ENCODE results near the gene CAMK2G. TPM values are rescaled to one million over a fixed set of nuclear protein-coding genes. Genes with fewer than 3 reads are reported as not detected.

The CAMK2G gene
- total and polyA plus RNA-seq, 7 donors = 14.4 to 221 (median 153) TPM

DNA sequence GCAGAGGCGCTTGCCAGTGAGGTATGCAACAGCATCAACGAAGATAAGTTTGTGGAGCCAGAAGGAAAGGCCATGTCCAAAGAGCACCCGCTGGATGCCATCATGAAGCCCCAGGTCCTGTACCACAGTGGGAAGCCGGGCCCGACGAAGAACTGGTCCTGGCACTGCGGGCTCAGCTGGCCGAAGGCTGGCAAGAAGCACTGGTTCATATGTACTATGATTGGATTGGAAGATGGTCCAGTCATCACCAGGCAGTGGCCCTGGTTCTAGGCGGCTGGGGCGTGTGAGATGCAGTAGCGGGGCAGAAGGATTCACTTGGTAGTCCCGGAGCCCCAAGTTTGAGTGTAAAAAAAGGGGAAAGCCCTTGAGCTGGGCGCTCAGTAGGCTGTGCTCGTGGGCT, 66.9 kb downstream of the CAMK2G start:
- Histone ChIP-seq H3K27ac (no peak overlapping the region), H3K36me3 (peaks cover 37 to 66% (median 57%) of the 10 kb centered on the region in 4 donors), H3K27me3 (no peaks in the 10 kb centered on the region), H3K9me3 (no peaks in the 10 kb centered on the region), H3K4me3 (no peak overlapping the region), H3K4me1 (peaks cover 0 to 39% (median 25%) of the 10 kb centered on the region in 4 donors)
- 96 to 97% methylated on average over 14 of the region's 14 CpGs for WGBS, 2 donors
- intact Hi-C loops (cut with DNase I) = no loop called here
- DNase-seq = no peak
- TF ChIP-seq POLR2A (IDR thresholded peaks at IDR 0.05) = no peak
- TF ChIP-seq, protein P1, sequence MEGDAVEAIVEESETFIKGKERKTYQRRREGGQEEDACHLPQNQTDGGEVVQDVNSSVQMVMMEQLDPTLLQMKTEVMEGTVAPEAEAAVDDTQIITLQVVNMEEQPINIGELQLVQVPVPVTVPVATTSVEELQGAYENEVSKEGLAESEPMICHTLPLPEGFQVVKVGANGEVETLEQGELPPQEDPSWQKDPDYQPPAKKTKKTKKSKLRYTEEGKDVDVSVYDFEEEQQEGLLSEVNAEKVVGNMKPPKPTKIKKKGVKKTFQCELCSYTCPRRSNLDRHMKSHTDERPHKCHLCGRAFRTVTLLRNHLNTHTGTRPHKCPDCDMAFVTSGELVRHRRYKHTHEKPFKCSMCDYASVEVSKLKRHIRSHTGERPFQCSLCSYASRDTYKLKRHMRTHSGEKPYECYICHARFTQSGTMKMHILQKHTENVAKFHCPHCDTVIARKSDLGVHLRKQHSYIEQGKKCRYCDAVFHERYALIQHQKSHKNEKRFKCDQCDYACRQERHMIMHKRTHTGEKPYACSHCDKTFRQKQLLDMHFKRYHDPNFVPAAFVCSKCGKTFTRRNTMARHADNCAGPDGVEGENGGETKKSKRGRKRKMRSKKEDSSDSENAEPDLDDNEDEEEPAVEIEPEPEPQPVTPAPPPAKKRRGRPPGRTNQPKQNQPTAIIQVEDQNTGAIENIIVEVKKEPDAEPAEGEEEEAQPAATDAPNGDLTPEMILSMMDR (IDR thresholded peaks at IDR 0.05) = no peak
- no peak for TF ChIP-seq POLR2AphosphoS5 (IDR thresholded peaks at IDR 0.05)
- no peak for TF ChIP-seq EP300 (IDR thresholded peaks at IDR 0.05)

DNA sequence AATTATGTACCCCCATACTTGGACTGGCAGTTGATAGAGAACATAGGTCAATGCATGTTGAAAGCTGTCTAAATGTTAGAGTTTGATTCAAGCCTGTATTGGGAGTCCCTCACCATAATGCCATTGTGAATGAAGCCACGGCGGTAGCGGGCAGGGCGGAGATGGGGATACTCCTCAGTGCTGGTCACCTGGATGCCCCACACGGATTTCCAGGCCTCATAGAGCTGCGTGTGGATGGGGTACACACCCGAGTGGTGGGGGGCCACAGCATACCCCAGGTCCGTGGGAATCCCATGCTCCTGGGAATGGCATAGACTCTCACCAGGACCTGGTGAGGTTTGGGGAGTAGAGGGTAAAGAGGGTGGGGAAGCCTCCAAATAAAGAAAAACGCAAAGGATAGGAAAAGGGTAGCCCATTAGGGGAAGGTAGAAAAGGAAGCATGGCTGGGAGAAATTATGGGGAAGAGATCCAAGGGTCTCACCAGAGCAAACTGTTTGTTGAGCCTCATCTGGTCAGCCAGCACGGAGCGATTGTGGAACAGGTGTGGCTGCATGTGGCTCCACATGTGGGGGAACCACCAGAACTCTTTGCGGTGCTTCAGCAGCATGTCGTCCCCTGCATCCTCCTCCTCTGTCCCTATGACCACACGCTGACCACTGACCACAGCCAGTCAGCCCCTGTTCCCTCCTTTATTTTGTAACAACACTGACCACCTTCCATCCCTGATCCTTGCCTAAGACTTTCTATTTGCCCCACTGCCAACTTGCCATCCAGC, 68.0 kb downstream of the CAMK2G start:
- no peak overlapping the region for H3K27ac ChIP-seq
- H3K36me3 ChIP-seq = peaks cover 48 to 77% (median 67%) of the 10 kb centered on the region in 4 donors
- no peak overlapping the region for H3K4me3 ChIP-seq
- H3K27me3 ChIP-seq = no peaks in the 10 kb centered on the region
- 93 to 95% methylated on average over 14 of the region's 14 CpGs for WGBS, 2 donors
- intact Hi-C loops (cut with DNase I) = no loop called here
- H3K9me3 ChIP-seq = no peaks in the 10 kb centered on the region
- no peak for TF ChIP-seq POLR2AphosphoS5 (IDR thresholded peaks at IDR 0.05)
- H3K4me1 ChIP-seq = peaks cover 0 to 39% (median 22%) of the 10 kb centered on the region in 4 donors
- no peak for DNase-seq

DNA sequence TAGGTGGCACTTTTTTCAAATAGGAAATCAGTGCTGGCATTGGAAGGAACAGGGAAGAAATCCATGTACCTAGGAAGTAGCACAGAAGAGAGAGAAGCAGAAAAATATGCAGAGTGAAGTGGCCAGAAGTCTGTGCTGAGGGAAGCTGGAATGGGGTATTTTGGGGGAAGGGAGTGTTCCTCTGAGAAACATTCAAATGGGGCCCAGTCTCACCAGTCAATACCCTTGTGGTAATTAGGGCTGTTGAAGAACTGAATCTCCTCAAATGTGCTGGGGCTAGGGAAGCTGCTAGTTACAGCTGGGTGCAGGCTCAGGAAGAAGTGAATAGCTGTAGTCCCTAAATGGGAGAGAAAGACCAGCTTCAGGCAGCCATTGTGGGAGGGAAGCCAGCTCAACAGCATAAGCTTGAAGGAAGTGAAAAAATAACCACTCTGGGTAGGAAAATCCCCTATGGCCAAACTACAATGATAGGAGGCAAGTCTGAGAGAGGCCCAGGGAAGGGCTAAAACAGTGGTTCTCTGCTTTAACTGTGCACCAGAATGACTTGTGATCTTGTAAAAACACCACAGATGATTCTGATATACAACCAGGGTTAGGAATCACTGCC, 70.6 kb downstream of the CAMK2G start:
- H3K27me3 ChIP-seq = no peaks in the 10 kb centered on the region
- H3K27ac ChIP-seq = no peak overlapping the region
- peaks cover 58 to 100% (median 85%) of the 10 kb centered on the region in 4 donors for H3K36me3 ChIP-seq
- TF ChIP-seq POLR2AphosphoS5 (IDR thresholded peaks at IDR 0.05) = no peak
- DNase-seq = no peak
- no peaks in the 10 kb centered on the region for H3K9me3 ChIP-seq
- no peak overlapping the region for H3K4me3 ChIP-seq
- peaks cover 0 to 18% (median 6%) of the 10 kb centered on the region in 4 donors for H3K4me1 ChIP-seq
- intact Hi-C loops (cut with DNase I) = no loop called here

DNA sequence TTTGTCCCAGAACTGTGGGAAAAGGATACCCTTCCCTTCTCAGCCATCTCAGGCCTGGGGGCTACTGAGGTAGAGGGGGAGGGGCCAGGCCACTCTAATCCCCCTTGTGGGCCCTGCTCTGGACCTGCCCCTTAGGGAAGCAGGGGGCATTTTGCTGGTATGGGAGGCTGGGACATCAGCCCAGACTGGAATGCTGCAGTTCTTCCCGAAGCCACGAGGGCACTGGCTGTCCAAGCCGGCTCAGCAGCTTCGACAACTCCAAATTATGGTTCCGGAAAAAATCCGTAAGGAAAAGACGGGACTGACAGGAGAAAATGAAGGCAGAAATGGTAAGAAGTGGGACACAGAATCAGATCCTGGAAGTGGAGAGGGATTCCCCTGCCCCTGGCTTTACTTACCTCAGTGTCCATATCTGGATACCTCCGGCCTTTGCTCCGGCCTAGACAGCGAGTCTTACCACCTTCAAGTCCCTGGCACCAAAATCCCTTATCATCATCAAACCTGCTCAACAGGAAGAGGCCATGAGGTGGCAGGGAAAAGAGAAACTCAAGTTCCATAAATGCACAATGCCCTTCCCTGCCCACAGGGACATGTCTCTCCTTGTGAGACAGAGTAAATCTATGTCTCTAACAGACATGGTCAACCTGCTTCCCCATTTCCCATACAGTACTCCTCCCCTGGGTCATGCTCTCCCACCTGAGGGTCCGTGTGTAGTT, 71.9 kb downstream of the CAMK2G start:
- peaks cover 54 to 100% (median 87%) of the 10 kb centered on the region in 4 donors for H3K36me3 ChIP-seq
- H3K4me3 ChIP-seq = no peak overlapping the region
- TF ChIP-seq, protein P1 (IDR thresholded peaks at IDR 0.05) = no peak
- TF ChIP-seq EP300 (IDR thresholded peaks at IDR 0.05) = no peak
- no peak for TF ChIP-seq POLR2AphosphoS5 (IDR thresholded peaks at IDR 0.05)
- TF ChIP-seq POLR2A (IDR thresholded peaks at IDR 0.05) = no peak
- WGBS, 2 donors = 89 to 90% methylated on average over 11 of the region's 11 CpGs
- H3K27me3 ChIP-seq = no peaks in the 10 kb centered on the region
- intact Hi-C loops (cut with DNase I) = no loop called here
- DNase-seq = no peak
- H3K4me1 ChIP-seq = peaks cover 0 to 11% (median 6%) of the 10 kb centered on the region in 4 donors
- no peak overlapping the region for H3K27ac ChIP-seq
- H3K9me3 ChIP-seq = no peaks in the 10 kb centered on the region

DNA sequence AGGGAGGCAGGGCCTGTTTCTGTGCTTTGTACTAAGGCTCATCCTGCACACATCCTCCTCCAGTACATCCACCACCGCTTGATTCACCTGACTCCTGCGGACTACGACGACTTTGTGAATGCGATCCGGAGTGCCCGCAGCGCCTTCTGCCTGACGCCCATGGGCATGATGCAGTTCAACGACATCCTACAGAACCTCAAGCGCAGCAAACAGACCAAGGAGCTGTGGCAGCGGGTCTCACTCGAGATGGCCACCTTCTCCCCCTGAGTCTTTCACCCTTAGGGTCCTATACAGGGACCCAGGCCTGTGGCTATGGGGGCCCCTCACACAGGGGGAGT, 73.1 kb downstream of the CAMK2G start:
- Histone ChIP-seq H3K4me1 (no peaks in the 10 kb centered on the region), H3K36me3 (peaks cover 48 to 100% (median 84%) of the 10 kb centered on the region in 4 donors), H3K27ac (no peak overlapping the region), H3K4me3 (no peak overlapping the region), H3K9me3 (no peaks in the 10 kb centered on the region), H3K27me3 (no peaks in the 10 kb centered on the region)
- peak in 1 of 4 donors; percentile 19 for TF ChIP-seq POLR2AphosphoS5 (IDR thresholded peaks at IDR 0.05)
- TF ChIP-seq, protein P1 (IDR thresholded peaks at IDR 0.05) = no peak
- 95 to 96% methylated on average over 13 of the region's 13 CpGs for WGBS, 2 donors
- DNase-seq = no peak
- intact Hi-C loops (cut with DNase I) = no loop called here
